ENCODE data around the gene MRPL20.

GRCh38 chr1:1371364-1371745, 35.7 kb downstream of the MRPL20 start:
- TF ChIP-seq, protein P1, sequence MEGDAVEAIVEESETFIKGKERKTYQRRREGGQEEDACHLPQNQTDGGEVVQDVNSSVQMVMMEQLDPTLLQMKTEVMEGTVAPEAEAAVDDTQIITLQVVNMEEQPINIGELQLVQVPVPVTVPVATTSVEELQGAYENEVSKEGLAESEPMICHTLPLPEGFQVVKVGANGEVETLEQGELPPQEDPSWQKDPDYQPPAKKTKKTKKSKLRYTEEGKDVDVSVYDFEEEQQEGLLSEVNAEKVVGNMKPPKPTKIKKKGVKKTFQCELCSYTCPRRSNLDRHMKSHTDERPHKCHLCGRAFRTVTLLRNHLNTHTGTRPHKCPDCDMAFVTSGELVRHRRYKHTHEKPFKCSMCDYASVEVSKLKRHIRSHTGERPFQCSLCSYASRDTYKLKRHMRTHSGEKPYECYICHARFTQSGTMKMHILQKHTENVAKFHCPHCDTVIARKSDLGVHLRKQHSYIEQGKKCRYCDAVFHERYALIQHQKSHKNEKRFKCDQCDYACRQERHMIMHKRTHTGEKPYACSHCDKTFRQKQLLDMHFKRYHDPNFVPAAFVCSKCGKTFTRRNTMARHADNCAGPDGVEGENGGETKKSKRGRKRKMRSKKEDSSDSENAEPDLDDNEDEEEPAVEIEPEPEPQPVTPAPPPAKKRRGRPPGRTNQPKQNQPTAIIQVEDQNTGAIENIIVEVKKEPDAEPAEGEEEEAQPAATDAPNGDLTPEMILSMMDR (IDR thresholded peaks at IDR 0.05; ENCODE audit: low read depth, low read length, missing input control) = no peak
- TF ChIP-seq NR2F2 (IDR thresholded peaks at IDR 0.05) = no peak

All from liver (tissue), 3 donors.